Transverse colon (tissue), 4 donors: Measurements from ENCODE around the gene SIPA1L3. TPM values are rescaled to one million over a fixed set of nuclear protein-coding genes. Genes with fewer than 3 reads are reported as not detected.
"Not testable (repeated sequence)": the region's sequence is repeated elsewhere in the genome, so short reads cannot be mapped to it uniquely, and the experiment has no call there.

Experiments
- DNase-seq: peaks from one replicate; pipeline ENCODE4 v3.0.0-alpha.2; 2019
- H3K27ac ChIP-seq, 4 donors: fragments of 200-600 bp; sonication (generic); 2 replicates each; pipeline ENCODE4 v1.5.1; 2016 to 2018; ENCODE audit warnings: inconsistent platforms in 4 of 4
- H3K27me3 ChIP-seq: fragments of 200-600 bp; sonication (generic); 2 replicates; pipeline ENCODE4 v1.5.1; 2017; ENCODE audit warnings: inconsistent platforms
- H3K36me3 ChIP-seq, 4 donors: fragments of 200-600 bp; sonication (generic); 2 replicates each; pipeline ENCODE4 v1.5.1; 2017 to 2019; ENCODE audit warnings: inconsistent platforms in 4 of 4
- H3K4me1 ChIP-seq, 4 donors: fragments of 200-600 bp; sonication (generic); 2 replicates each; pipeline ENCODE4 v1.5.1; 2017 to 2020; ENCODE audit warnings: inconsistent platforms in 4 of 4
- H3K4me3 ChIP-seq, 4 donors: fragments of 200-600 bp; sonication (generic); 1 replicate in 1 of 4; 2 replicates in 3 of 4; pipeline versions ENCODE4 v1.5.1 to v1.6.1; 2017 to 2019; ENCODE audit warnings: inconsistent platforms in 4 of 4
- H3K9me3 ChIP-seq, 2 donors: fragments of 200-600 bp; sonication (generic); 2 replicates each; pipeline ENCODE4 v1.5.1; 2017 to 2019; ENCODE audit warnings: inconsistent platforms in 2 of 2
- CTCF ChIP-seq, 5 experiments: fragments of 200-600 bp in 3 of 5; fragments of 450-650 bp in 2 of 5; sonication (generic) in 3 of 5; IDR thresholded peaks; 1 replicate in 2 of 5; 2 replicates in 3 of 5; pipeline ENCODE4 v1.5.1; 2016 to 2017; ENCODE audit warnings: antibody characterized with exemption in 5 of 5, inconsistent platforms in 3 of 5, mild to moderate bottlenecking in 2 of 5, moderate library complexity in 1 of 5
- EP300 ChIP-seq: sonication (generic); formaldehyde crosslinking; IDR thresholded peaks from one replicate; pipeline ENCODE4 v1.6.1; 2017; ENCODE audit warnings: antibody characterized with exemption, low read depth
- POLR2A ChIP-seq: fragments of 450-650 bp; IDR thresholded peaks from one replicate; pipeline ENCODE4 v1.6.1; 2016; ENCODE audit warnings: antibody characterized with exemption, mild to moderate bottlenecking, moderate library complexity
- POLR2AphosphoS5 ChIP-seq, 3 donors: sonication (generic); formaldehyde crosslinking; IDR thresholded peaks; one replicate each; pipeline ENCODE4 v1.6.1; 2016; ENCODE audit warnings: antibody characterized with exemption in 3 of 3
- WGBS, 2 donors: methylation state at CpG; one replicate each; pipeline ENCODE4 v1.1.5; 2018; ENCODE audit warnings: low coverage in 1 of 2; 5-methylcytosine and 5-hydroxymethylcytosine counted together
- in situ Hi-C, 4 donors: fragments of 200-750 bp; cut with MboI; loops; one replicate each; pipeline versions ENCODE4 v1.15.0 to v1.15.1; 2017; ENCODE audit warnings: low sequenced_read_pairs in 3 of 4, low pct_ligation_motif_present in 1 of 4, low pct_unique_long_range_greater_than_20kb in 1 of 4
- intact Hi-C: fragments of 100-400 bp; cut with DNase I; formaldehyde crosslinking; loops from one replicate; pipeline ENCODE4 v1.15.1; 2023; ENCODE audit warnings: low total_unique reads
- total RNA-seq, 4 donors: library from RNA; depleted of rRNA; stranded (reverse); fragments of >200 nt; gene quantifications; one replicate each; pipeline ENCODE4 v1.1.0, GENCODE V29; 2016

SIPA1L3 gene
- 100 to 1,000 TPM; 191 to 284 (median 231) TPM for total RNA-seq

GRCh38 chr19:37906869-37907734, at the start of gene SIPA1L3:
Gene SIPA1L3, plus strand, starts transcription at chr19:37907208. Its CDS starts 174,358 bp downstream, at chr19:38081566.
- no peaks in the 10 kb centered on the region for H3K36me3 ChIP-seq
- H3K27me3 ChIP-seq, result no peaks in the 10 kb centered on the region
- intact Hi-C loops (no loop called here), in situ Hi-C loops (loop anchor here in 3 of 4 donors (10.0 to 25.0 kb wide), 3 partner anchors 180 to 430 kb away; partner anchors contain the start of gene CATSPERG (in 3 of the 3))
- H3K9me3 ChIP-seq, result no peaks in the 10 kb centered on the region
- peak; percentile 97 for DNase-seq
- H3K27ac ChIP-seq, result peak within 1 kb of the TSS; percentile 78 to 87 (median 85)
- H3K4me1 ChIP-seq, result peaks cover 4 to 18% (median 13%) of the 10 kb centered on the region in 4 donors
- TF ChIP-seq POLR2A (peak; percentile 49), CTCF (IDR thresholded peaks at IDR 0.05) (peak in 1 of 5 experiments; percentile 1), EP300 (no peak), POLR2AphosphoS5 (IDR thresholded peaks at IDR 0.05) (peak; percentile 69 to 83 (median 75))
- H3K4me3 ChIP-seq, result peak within 1 kb of the TSS; percentile 88 to 98 (median 96)
- WGBS, 2 donors, result 0% methylated on average over 92 of the region's 95 CpGs; no CpG with 5 or more reads in 1 of the 2 donors

GRCh38 chr19:37864501-37864900, 42.5 kb upstream of the SIPA1L3 start:
- intact Hi-C loops, result no loop called here
- Histone ChIP-seq H3K4me3 (no peak overlapping the region), H3K27ac (no peak overlapping the region), H3K36me3 (no peaks in the 10 kb centered on the region), H3K4me1 (no peaks in the 10 kb centered on the region), H3K9me3 (no peaks in the 10 kb centered on the region), H3K27me3 (no peaks in the 10 kb centered on the region)
- in situ Hi-C loops, result no loop called here
- DNase-seq, result no peak
- WGBS, 2 donors, result 67 to 86% methylated on average over 3 of the region's 3 CpGs
- TF ChIP-seq CTCF (IDR thresholded peaks at IDR 0.05) (no peak), POLR2AphosphoS5 (IDR thresholded peaks at IDR 0.05) (no peak), POLR2A (no peak), EP300 (no peak)

GRCh38 chr19:37865930-37866329, 41.1 kb upstream of the SIPA1L3 start:
- H3K27ac ChIP-seq, H3K4me1 ChIP-seq, H3K36me3 ChIP-seq, H3K4me3 ChIP-seq, H3K9me3 ChIP-seq, H3K27me3 ChIP-seq, DNase-seq, intact Hi-C loops, in situ Hi-C loops: not testable (repeated sequence)
- 69 to 70% methylated on average over 2 to 8 of the region's 9 CpGs for WGBS, 2 donors

GRCh38 chr19:37867831-37868230, 39.2 kb upstream of the SIPA1L3 start:
- Histone ChIP-seq H3K27me3 (no peaks in the 10 kb centered on the region), H3K27ac (no peak overlapping the region), H3K9me3 (no peaks in the 10 kb centered on the region), H3K36me3 (no peaks in the 10 kb centered on the region), H3K4me3 (no peak overlapping the region), H3K4me1 (no peaks in the 10 kb centered on the region)
- in situ Hi-C loops (no loop called here), intact Hi-C loops (no loop called here)
- TF ChIP-seq POLR2AphosphoS5 (IDR thresholded peaks at IDR 0.05) (peak in 2 of 3 donors; percentile 11 to 26), EP300 (no peak)
- WGBS, 2 donors, result 17 to 29% methylated on average over 2 of the region's 2 CpGs
- DNase-seq, result no peak

- TF ChIP-seq EP300 (no peak), POLR2A (no peak), CTCF (IDR thresholded peaks at IDR 0.05) (no peak), POLR2AphosphoS5 (IDR thresholded peaks at IDR 0.05) (no peak)
- 50 to 80% methylated on average over 3 to 4 of the region's 4 CpGs for WGBS, 2 donors
- in situ Hi-C loops, result no loop called here
- Histone ChIP-seq H3K27ac (no peak overlapping the region), H3K9me3 (no peaks in the 10 kb centered on the region), H3K36me3 (no peaks in the 10 kb centered on the region), H3K4me3 (no peak overlapping the region), H3K27me3 (no peaks in the 10 kb centered on the region), H3K4me1 (no peaks in the 10 kb centered on the region)
- intact Hi-C loops, result no loop called here
- DNase-seq, result no peak
These were observed 37.2 kb upstream of the SIPA1L3 start for GRCh38 chr19:37869766-37870340.
